WTC11 (cell line): Measurements from ENCODE around the gene GALNTL6. TPM values are rescaled to one million over a fixed set of nuclear protein-coding genes. Genes with fewer than 3 reads are reported as not detected.

Experiments used
- ATAC-seq: fragments of 200-7000 bp; cut with Tn5 transposase; 2 replicates; pipeline ENCODE4 v1.10.0; 2021; ENCODE audit warnings: mild to moderate bottlenecking, moderate library complexity
- CTCF ChIA-PET: fragments of 300-600 bp; sonication (Branson Sonifier 250); formaldehyde crosslinking; loops from one replicate; lab custom pipeline; 2021; ENCODE audit warnings: antibody characterized with exemption; lab: Charles Lee
- POLR2A ChIA-PET: fragments of 350-600 bp; sonication (Branson Sonifier 250); formaldehyde crosslinking; loops from one replicate; lab custom pipeline; 2021; ENCODE audit warnings: antibody characterized with exemption; lab: Charles Lee
- DNase-seq: peaks from one replicate; pipeline ENCODE4 v3.0.0; 2021; ENCODE audit warnings: low spot score
- H3K27ac Mint-ChIP-seq: 2 replicates; pipeline ENCODE4 v1.8.0; 2021; ENCODE audit warnings: mixed read lengths
- H3K27me3 Mint-ChIP-seq: 2 replicates; pipeline ENCODE4 v1.8.0; 2021; ENCODE audit warnings: low read depth, mild to moderate bottlenecking, moderate library complexity, mixed read lengths
- H3K36me3 Mint-ChIP-seq: 2 replicates; pipeline ENCODE4 v1.8.0; 2021; ENCODE audit warnings: mixed read lengths
- H3K4me1 Mint-ChIP-seq: 2 replicates; pipeline ENCODE4 v1.8.0; 2022; ENCODE audit warnings: mixed read lengths
- H3K4me3 Mint-ChIP-seq: 2 replicates; pipeline ENCODE4 v1.8.0; 2021; ENCODE audit warnings: mild to moderate bottlenecking, moderate library complexity, mixed read lengths
- H3K9me3 Mint-ChIP-seq: 2 replicates; pipeline ENCODE4 v1.8.0; 2021; ENCODE audit warnings: mixed read lengths
- ATF3 ChIP-seq: sonication (generic); formaldehyde crosslinking; conservative IDR thresholded peaks from 2 replicates; pipeline ENCODE4 v1.8.1; 2022; ENCODE audit warnings: mild to moderate bottlenecking, missing genetic modification reagents
- CREB1 ChIP-seq: sonication (generic); formaldehyde crosslinking; IDR thresholded peaks from 2 replicates; pipeline ENCODE4 v1.8.0; 2023; ENCODE audit warnings: mild to moderate bottlenecking, missing genetic modification reagents
- CREM ChIP-seq: sonication (generic); formaldehyde crosslinking; IDR thresholded peaks from 2 replicates; pipeline ENCODE4 v1.8.1; 2022; ENCODE audit warnings: mild to moderate bottlenecking, missing genetic modification reagents, moderate library complexity
- ELF4 ChIP-seq: sonication (generic); formaldehyde crosslinking; IDR thresholded peaks from 2 replicates; pipeline ENCODE4 v1.8.1; 2022; ENCODE audit warnings: low read depth, mild to moderate bottlenecking, moderate library complexity, missing genetic modification reagents
- FOXK1 ChIP-seq: sonication (generic); formaldehyde crosslinking; IDR thresholded peaks from 2 replicates; pipeline ENCODE4 v1.8.0; 2022; ENCODE audit warnings: mild to moderate bottlenecking, moderate library complexity, missing genetic modification reagents
- GRHL2 ChIP-seq: fragments of 250-450 bp; sonication (Bioruptor Pico); IDR thresholded peaks from 2 replicates; pipeline ENCODE4 v1.8.0; 2022; ENCODE audit warnings: mild to moderate bottlenecking, moderate library complexity; ENCODE audit not compliant: insufficient replicate concordance, severe bottlenecking
- KAT7 ChIP-seq: sonication (generic); formaldehyde crosslinking; IDR thresholded peaks from 2 replicates; pipeline ENCODE4 v1.8.1; 2023; ENCODE audit warnings: missing genetic modification reagents, mild to moderate bottlenecking, borderline replicate concordance
- MYBL2 ChIP-seq: sonication (generic); formaldehyde crosslinking; IDR thresholded peaks from 2 replicates; pipeline ENCODE4 v1.8.1; 2023; ENCODE audit warnings: mild to moderate bottlenecking, moderate library complexity, missing genetic modification reagents
- NFE2L1 ChIP-seq: sonication (generic); formaldehyde crosslinking; IDR thresholded peaks from 2 replicates; pipeline ENCODE4 v1.8.1; 2023; ENCODE audit warnings: missing genetic modification reagents
- NR2C2 ChIP-seq: sonication (generic); formaldehyde crosslinking; IDR thresholded peaks from 2 replicates; pipeline ENCODE4 v1.8.0; 2022; ENCODE audit warnings: mild to moderate bottlenecking, missing genetic modification reagents
- PRRX2 ChIP-seq: fragments of 250-450 bp; sonication (Bioruptor Pico); IDR thresholded peaks from 2 replicates; pipeline ENCODE4 v1.8.0; 2021; ENCODE audit warnings: mild to moderate bottlenecking
- RORB ChIP-seq: fragments of 250-450 bp; sonication (Bioruptor Pico); IDR thresholded peaks from 2 replicates; pipeline ENCODE4 v1.9.0; 2021; ENCODE audit warnings: mild to moderate bottlenecking
- SMAD4 ChIP-seq: sonication (generic); formaldehyde crosslinking; IDR thresholded peaks from 2 replicates; pipeline ENCODE4 v1.8.0; 2022; ENCODE audit warnings: mild to moderate bottlenecking, missing genetic modification reagents
- SP1 ChIP-seq: sonication (generic); formaldehyde crosslinking; conservative IDR thresholded peaks from 2 replicates; pipeline ENCODE4 v1.8.1; 2022; ENCODE audit warnings: missing genetic modification reagents
- STAT6 ChIP-seq: sonication (generic); formaldehyde crosslinking; conservative IDR thresholded peaks from 2 replicates; pipeline ENCODE4 v1.8.1; 2023; ENCODE audit warnings: mild to moderate bottlenecking, low read depth, missing genetic modification reagents, moderate library complexity
- TEAD4 ChIP-seq: sonication (generic); formaldehyde crosslinking; IDR thresholded peaks from 2 replicates; pipeline ENCODE4 v1.8.0; 2022; ENCODE audit warnings: mild to moderate bottlenecking, missing genetic modification reagents
- ZMAT4 ChIP-seq: fragments of 250-450 bp; sonication (Bioruptor Pico); IDR thresholded peaks from 2 replicates; pipeline ENCODE4 v1.9.0; 2021; ENCODE audit warnings: mild to moderate bottlenecking
- ZNF219 ChIP-seq: sonication (generic); formaldehyde crosslinking; IDR thresholded peaks from 2 replicates; pipeline ENCODE4 v1.8.0; 2023; ENCODE audit warnings: missing genetic modification reagents, mild to moderate bottlenecking, borderline replicate concordance
- ZNF317 ChIP-seq: sonication (generic); formaldehyde crosslinking; IDR thresholded peaks from 2 replicates; pipeline ENCODE4 v1.8.1; 2023; ENCODE audit warnings: low read depth, mild to moderate bottlenecking, moderate library complexity, missing genetic modification reagents, borderline replicate concordance
- ZNF423 ChIP-seq: fragments of 250-450 bp; sonication (Bioruptor Pico); IDR thresholded peaks from 2 replicates; pipeline ENCODE4 v2.1.2; 2022; ENCODE audit warnings: mild to moderate bottlenecking, moderate library complexity
- total RNA-seq: library from RNA; stranded (reverse); gene quantifications from 3 replicates; pipeline ENCODE4 v1.2.3, GENCODE V29; 2021
- TF ChIP-seq, protein P1 (sequence below): fragments of 250-450 bp; sonication (Bioruptor Pico); IDR thresholded peaks from 2 replicates; pipeline ENCODE4 v1.9.0; 2021; ENCODE audit warnings: mild to moderate bottlenecking
- TF ChIP-seq, protein P2 (sequence below): fragments of 250-450 bp; sonication (Bioruptor Pico); IDR thresholded peaks from 2 replicates; pipeline ENCODE4 v1.8.0; 2021; ENCODE audit warnings: mild to moderate bottlenecking
- TF ChIP-seq, protein P3 (sequence below): sonication (generic); formaldehyde crosslinking; IDR thresholded peaks from 2 replicates; pipeline ENCODE4 v1.8.1; 2023; ENCODE audit warnings: mild to moderate bottlenecking, missing genetic modification reagents

Gene GALNTL6
- total RNA-seq, 1 experiment from 2014 or later: 0.24 TPM

GRCh38 chr4:171956678-171957077 is 143.5 kb downstream of the GALNTL6 start:
- CTCF ChIA-PET: no interaction called here
- no peak overlapping the region for H3K27ac Mint-ChIP-seq
- H3K36me3 Mint-ChIP-seq: no peaks in the 10 kb centered on the region
- no peak for DNase-seq
- H3K4me1 Mint-ChIP-seq: peaks cover 7% of the 10 kb centered on the region; the same call in 1 of the 2 replicates
- no peaks in the 10 kb centered on the region for H3K27me3 Mint-ChIP-seq
- POLR2A ChIA-PET: no interaction called here
- ATAC-seq: peak; percentile 39; the same call in 1 of the 2 replicates
- H3K4me3 Mint-ChIP-seq: no peak overlapping the region
- TF ChIP-seq CREM (CRISPR knock-in tag) (no peak), SP1 (CRISPR knock-in tag) (no peak), TEAD4 (CRISPR knock-in tag) (no peak), CREB1 (no peak), ZNF317 (CRISPR knock-in tag) (no peak), SMAD4 (CRISPR knock-in tag) (no peak), FOXK1 (CRISPR knock-in tag) (no peak), KAT7 (CRISPR knock-in tag) (no peak), ELF4 (CRISPR knock-in tag) (no peak), ZMAT4 (no peak), PRRX2 (CRISPR knock-in tag) (no peak), NFE2L1 (CRISPR knock-in tag) (no peak), ZNF219 (no peak), STAT6 (no peak), MYBL2 (CRISPR knock-in tag) (no peak), ZNF423 (no peak)
- TF ChIP-seq, protein P1, sequence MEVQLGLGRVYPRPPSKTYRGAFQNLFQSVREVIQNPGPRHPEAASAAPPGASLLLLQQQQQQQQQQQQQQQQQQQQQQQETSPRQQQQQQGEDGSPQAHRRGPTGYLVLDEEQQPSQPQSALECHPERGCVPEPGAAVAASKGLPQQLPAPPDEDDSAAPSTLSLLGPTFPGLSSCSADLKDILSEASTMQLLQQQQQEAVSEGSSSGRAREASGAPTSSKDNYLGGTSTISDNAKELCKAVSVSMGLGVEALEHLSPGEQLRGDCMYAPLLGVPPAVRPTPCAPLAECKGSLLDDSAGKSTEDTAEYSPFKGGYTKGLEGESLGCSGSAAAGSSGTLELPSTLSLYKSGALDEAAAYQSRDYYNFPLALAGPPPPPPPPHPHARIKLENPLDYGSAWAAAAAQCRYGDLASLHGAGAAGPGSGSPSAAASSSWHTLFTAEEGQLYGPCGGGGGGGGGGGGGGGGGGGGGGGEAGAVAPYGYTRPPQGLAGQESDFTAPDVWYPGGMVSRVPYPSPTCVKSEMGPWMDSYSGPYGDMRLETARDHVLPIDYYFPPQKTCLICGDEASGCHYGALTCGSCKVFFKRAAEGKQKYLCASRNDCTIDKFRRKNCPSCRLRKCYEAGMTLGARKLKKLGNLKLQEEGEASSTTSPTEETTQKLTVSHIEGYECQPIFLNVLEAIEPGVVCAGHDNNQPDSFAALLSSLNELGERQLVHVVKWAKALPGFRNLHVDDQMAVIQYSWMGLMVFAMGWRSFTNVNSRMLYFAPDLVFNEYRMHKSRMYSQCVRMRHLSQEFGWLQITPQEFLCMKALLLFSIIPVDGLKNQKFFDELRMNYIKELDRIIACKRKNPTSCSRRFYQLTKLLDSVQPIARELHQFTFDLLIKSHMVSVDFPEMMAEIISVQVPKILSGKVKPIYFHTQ (CRISPR knock-in tag): no peak
- TF ChIP-seq, protein P2, sequence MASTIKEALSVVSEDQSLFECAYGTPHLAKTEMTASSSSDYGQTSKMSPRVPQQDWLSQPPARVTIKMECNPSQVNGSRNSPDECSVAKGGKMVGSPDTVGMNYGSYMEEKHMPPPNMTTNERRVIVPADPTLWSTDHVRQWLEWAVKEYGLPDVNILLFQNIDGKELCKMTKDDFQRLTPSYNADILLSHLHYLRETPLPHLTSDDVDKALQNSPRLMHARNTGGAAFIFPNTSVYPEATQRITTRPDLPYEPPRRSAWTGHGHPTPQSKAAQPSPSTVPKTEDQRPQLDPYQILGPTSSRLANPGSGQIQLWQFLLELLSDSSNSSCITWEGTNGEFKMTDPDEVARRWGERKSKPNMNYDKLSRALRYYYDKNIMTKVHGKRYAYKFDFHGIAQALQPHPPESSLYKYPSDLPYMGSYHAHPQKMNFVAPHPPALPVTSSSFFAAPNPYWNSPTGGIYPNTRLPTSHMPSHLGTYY: no peak
- TF ChIP-seq, protein P3, sequence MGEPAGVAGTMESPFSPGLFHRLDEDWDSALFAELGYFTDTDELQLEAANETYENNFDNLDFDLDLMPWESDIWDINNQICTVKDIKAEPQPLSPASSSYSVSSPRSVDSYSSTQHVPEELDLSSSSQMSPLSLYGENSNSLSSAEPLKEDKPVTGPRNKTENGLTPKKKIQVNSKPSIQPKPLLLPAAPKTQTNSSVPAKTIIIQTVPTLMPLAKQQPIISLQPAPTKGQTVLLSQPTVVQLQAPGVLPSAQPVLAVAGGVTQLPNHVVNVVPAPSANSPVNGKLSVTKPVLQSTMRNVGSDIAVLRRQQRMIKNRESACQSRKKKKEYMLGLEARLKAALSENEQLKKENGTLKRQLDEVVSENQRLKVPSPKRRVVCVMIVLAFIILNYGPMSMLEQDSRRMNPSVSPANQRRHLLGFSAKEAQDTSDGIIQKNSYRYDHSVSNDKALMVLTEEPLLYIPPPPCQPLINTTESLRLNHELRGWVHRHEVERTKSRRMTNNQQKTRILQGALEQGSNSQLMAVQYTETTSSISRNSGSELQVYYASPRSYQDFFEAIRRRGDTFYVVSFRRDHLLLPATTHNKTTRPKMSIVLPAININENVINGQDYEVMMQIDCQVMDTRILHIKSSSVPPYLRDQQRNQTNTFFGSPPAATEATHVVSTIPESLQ (CRISPR knock-in tag): no peak
- TF ChIP-seq, all 79 proteins: peak for 0
- H3K9me3 Mint-ChIP-seq: 0 out of 2 replicates have a peak, but pooled peaks cover 2% of the 10 kb centered on the region

DNA sequence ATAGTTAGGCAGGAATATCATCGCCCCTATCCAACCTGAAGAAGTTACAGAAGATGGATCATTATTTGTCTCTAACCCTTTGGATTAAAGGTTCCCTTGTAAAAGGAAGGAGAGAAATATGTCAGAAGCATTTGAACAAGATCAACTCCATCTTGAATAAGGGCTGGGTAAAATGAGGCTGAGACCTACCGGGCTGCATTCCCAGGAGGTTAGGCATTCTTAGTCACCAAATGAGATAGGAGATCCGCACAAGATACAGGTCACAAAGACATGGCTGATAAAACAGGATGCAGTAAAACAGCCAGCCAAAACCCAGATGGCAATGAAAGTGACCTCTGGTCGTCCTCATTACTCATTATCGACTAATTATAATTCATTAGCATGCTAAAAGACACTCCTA is 148.9 kb downstream of the GALNTL6 start:
- Mint-ChIP-seq H3K4me1 (peaks cover 13% of the 10 kb centered on the region), H3K36me3 (no peaks in the 10 kb centered on the region), H3K27me3 (no peaks in the 10 kb centered on the region), H3K9me3 (0 out of 2 replicates have a peak, but pooled peaks cover 6% of the 10 kb centered on the region), H3K27ac (no peak overlapping the region), H3K4me3 (no peak overlapping the region)
- DNase-seq (no peak), ATAC-seq (no peak)
- TF ChIP-seq GRHL2: no peak
- no peak for TF ChIP-seq KAT7 (CRISPR knock-in tag)
- no peak for TF ChIP-seq ATF3 (CRISPR knock-in tag)
- TF ChIP-seq NR2C2 (CRISPR knock-in tag): no peak
- no peak for TF ChIP-seq RORB (CRISPR knock-in tag)
- CTCF ChIA-PET: no interaction called here
- POLR2A ChIA-PET: no interaction called here
